PC-9 (cell line): Measurements from ENCODE around the gene PLS3. TPM values are rescaled to one million over a fixed set of nuclear protein-coding genes. Genes with fewer than 3 reads are reported as not detected.

Experiments used
- BruUV-seq: library from RNA; stranded (reverse); fragments of 400-500 nt; replicated peaks from 2 replicates; lab custom pipeline; 2021; lab: Mats Ljungman, UMichigan
- CTCF ChIA-PET: fragments of 300-600 bp; sonication (Branson Sonifier 250); formaldehyde crosslinking; loops from one replicate; lab custom pipeline; 2022; ENCODE audit warnings: antibody characterized with exemption; lab: Charles Lee
- POLR2A ChIA-PET: fragments of 300-600 bp; sonication (Branson Sonifier 250); formaldehyde crosslinking; loops from one replicate; lab custom pipeline; 2022; ENCODE audit warnings: antibody characterized with exemption; ENCODE audit not compliant: unreplicated experiment; lab: Charles Lee
- DNase-seq, 2 experiments: peaks; one replicate each; pipeline versions ENCODE4 v3.0.0 to v3.0.0-alpha.2; 2015 to 2022; ENCODE audit warnings: mixed read lengths in 1 of 2
- H2AFZ ChIP-seq: fragments of 200-600 bp; sonication (generic); 2 replicates; pipeline ENCODE4 v1.8.1; 2017; ENCODE audit warnings: antibody characterized with exemption
- H3F3A ChIP-seq: fragments of 200-600 bp; sonication (generic); 2 replicates; pipeline ENCODE4 v1.8.1; 2017; ENCODE audit warnings: antibody characterized with exemption, mild to moderate bottlenecking, low read depth; ENCODE audit not compliant: insufficient read depth
- H3K27ac ChIP-seq: fragments of 200-600 bp; sonication (generic); 2 replicates; pipeline ENCODE4 v1.6.1; 2016; ENCODE audit warnings: mixed run types
- H3K27me3 ChIP-seq: fragments of 200-600 bp; sonication (generic); 2 replicates; pipeline ENCODE4 v1.6.1; 2016; ENCODE audit warnings: low read depth, mixed run types; ENCODE audit not compliant: insufficient read depth
- H3K36me3 ChIP-seq: fragments of 200-600 bp; sonication (generic); 2 replicates; pipeline ENCODE4 v1.6.1; 2016; ENCODE audit warnings: low read depth, mixed run types
- H3K4me1 ChIP-seq: fragments of 200-600 bp; sonication (generic); replicated peaks from 2 replicates; pipeline ENCODE4 v1.6.1; 2016; ENCODE audit warnings: mixed run types; ENCODE audit not compliant: insufficient read depth
- H3K4me2 ChIP-seq: fragments of 200-600 bp; sonication (generic); 2 replicates; pipeline ENCODE4 v1.6.1; 2017; ENCODE audit warnings: mixed run types
- H3K4me3 ChIP-seq: fragments of 200-600 bp; sonication (generic); 2 replicates; pipeline ENCODE4 v1.6.1; 2016; ENCODE audit warnings: mixed run types
- H3K79me2 ChIP-seq: fragments of 200-600 bp; sonication (generic); 2 replicates; pipeline ENCODE4 v1.6.1; 2017; ENCODE audit warnings: low read depth, mixed run types
- H3K9me2 ChIP-seq: fragments of 200-600 bp; sonication (generic); 2 replicates; pipeline ENCODE4 v1.8.1; 2017; ENCODE audit warnings: mild to moderate bottlenecking; ENCODE audit not compliant: insufficient read depth
- H3K9me3 ChIP-seq: fragments of 200-600 bp; sonication (generic); 2 replicates; pipeline ENCODE4 v1.8.1; 2016; ENCODE audit warnings: low read depth; ENCODE audit not compliant: insufficient read depth
- H4K20me1 ChIP-seq: fragments of 200-600 bp; sonication (generic); 2 replicates; pipeline ENCODE4 v1.8.1; 2017; ENCODE audit not compliant: insufficient read depth
- CTCF ChIP-seq: fragments of 200-600 bp; sonication (generic); conservative IDR thresholded peaks from 2 replicates; pipeline ENCODE4 v1.6.1; 2017; ENCODE audit warnings: mixed run types, antibody characterized with exemption, mild to moderate bottlenecking, moderate library complexity
- EZH2 ChIP-seq: fragments of 200-600 bp; sonication (generic); IDR thresholded peaks from 2 replicates; pipeline ENCODE4 v1.8.0; 2017; ENCODE audit warnings: antibody characterized with exemption, low read depth
- intact Hi-C: fragments of 100-400 bp; cut with micrococcal nuclease; formaldehyde crosslinking; loops from one replicate; pipeline ENCODE4 v1.10.0; 2022; ENCODE audit not compliant: unreplicated experiment
- total RNA-seq: library from RNA; stranded (reverse); gene quantifications from 2 replicates; pipeline ENCODE4 v1.2.3, GENCODE V29; 2021

Gene PLS3
- total RNA-seq, 1 experiment from 2014 or later = 257 TPM

GRCh38 chrX:115696939-115697338 is 136.0 kb downstream of the PLS3 start:
- ChIA-PET CTCF (no interaction called here), POLR2A (no interaction called here)
- Histone ChIP-seq H3K4me2 (no peak overlapping the region), H3K4me3 (no peak overlapping the region), H3K27me3 (no peaks in the 10 kb centered on the region), H3K27ac (no peak overlapping the region), H3K79me2 (no peaks in the 10 kb centered on the region), H3K9me3 (no peaks in the 10 kb centered on the region), H2AFZ (no peak overlapping the region), H3K9me2 (no peaks in the 10 kb centered on the region), H3K4me1 (no peaks in the 10 kb centered on the region), H4K20me1 (no peaks in the 10 kb centered on the region), H3K36me3 (no peaks in the 10 kb centered on the region), H3F3A (no peaks in the 10 kb centered on the region)
- DNase-seq = no peak
- no peak for TF ChIP-seq CTCF
- no peak for TF ChIP-seq EZH2
- no TSS peak for BruUV-seq
- intact Hi-C loops = no loop called here

- POLR2A ChIA-PET = no interaction called here
- CTCF ChIA-PET = no interaction called here
These were observed 136.8 kb downstream of the PLS3 start for GRCh38 chrX:115697806-115698205.

More at GRCh38 chrX:115697806-115698205, 136.8 kb downstream of the PLS3 start:
- Histone ChIP-seq H3K79me2 (no peaks in the 10 kb centered on the region), H3K27me3 (no peaks in the 10 kb centered on the region), H3K4me1 (no peaks in the 10 kb centered on the region), H3F3A (no peaks in the 10 kb centered on the region), H3K9me3 (no peaks in the 10 kb centered on the region), H3K27ac (no peak overlapping the region), H3K9me2 (no peaks in the 10 kb centered on the region), H3K36me3 (no peaks in the 10 kb centered on the region), H2AFZ (no peak overlapping the region), H3K4me2 (no peak overlapping the region), H4K20me1 (no peaks in the 10 kb centered on the region), H3K4me3 (no peak overlapping the region)
- BruUV-seq = no TSS peak
- intact Hi-C loops = no loop called here
- no peak for DNase-seq
- TF ChIP-seq CTCF = no peak
- TF ChIP-seq EZH2 = no peak
